ENCODE data around the gene TFDP1.

TFDP1 gene

DNA sequence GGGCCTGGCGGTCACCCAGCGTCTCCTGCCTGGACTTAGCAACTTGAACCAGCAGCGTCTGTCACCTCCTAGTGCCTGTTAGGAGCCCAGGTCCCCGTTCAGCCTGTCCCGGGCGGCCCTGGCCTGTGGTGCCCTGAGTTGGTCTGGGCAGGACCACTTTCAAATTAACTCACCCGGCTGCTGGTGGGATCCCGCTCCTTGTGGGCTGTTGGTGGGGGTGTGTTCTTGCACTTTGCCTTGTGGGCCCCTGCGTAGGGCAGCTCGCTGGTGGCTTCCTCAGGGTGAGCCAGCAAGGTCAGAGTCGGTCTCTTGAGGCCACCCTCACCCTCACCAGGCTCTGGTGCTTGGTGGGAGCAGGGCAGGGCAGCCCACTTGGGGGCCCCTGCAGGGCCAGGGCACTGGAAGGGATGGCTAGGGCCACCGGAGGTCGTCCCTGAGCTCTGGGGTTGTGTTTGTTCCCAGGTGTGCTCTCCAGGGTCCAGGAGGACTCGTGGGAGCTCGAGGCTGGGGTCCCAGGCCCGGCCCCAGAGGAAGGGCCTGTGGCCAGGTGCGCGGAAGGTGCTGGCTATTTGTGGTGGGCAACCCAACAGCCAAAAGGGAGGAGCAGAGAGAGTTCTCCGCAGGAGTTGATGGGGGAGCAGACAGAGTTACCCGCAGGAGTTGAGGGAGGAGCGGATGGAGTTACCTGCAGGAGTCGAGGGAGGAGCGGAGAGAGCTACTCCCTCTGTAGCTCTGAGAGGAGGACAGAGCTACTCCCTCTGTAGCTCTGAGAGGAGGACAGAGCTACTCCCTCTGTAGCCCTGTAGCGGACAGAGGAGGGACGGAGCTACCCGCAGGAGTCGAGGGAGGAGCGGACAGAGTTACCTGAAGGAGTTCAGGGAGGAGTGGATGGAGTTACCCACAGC, 16.9 kb downstream of the TFDP1 start:
- no peak for DNase-seq

DNA sequence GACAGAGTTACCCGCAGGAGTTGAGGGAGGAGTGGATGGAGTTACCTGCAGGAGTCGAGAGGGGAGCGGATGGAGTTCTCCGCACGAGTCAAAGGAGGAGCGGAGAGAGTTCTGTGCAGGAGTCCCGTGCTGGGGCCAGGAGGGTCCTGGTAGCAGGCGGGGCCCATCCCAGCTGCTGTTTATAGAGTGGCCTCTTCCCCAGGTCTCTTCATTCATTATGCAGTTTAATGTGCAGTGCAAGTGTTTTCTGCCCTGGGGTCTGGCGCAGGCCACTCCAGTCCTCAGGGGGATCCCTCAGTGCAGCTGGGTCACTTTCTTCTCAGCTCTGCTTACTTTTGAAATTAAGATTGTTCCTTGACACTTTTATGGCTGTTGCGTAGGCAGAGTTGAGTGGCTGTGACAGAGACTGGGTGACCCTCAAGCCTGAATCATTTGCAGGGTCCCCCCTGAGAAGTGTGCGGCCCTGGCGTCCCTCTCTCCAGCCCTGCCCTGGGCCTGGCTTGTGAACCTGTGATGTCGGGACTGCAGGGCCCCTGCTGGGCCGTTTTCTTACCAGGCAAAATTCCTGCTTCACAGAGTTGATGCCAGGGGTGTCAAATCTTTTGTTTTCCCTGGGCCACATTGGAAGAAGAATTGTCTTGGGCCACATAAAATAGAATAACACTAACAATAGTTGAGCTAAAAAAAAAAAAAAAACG, 17.9 kb downstream of the TFDP1 start:
- DNase-seq = no peak

- no peak for DNase-seq
These were observed 18.7 kb downstream of the TFDP1 start for GRCh38 chr13:113603116-113603710.

DNA sequence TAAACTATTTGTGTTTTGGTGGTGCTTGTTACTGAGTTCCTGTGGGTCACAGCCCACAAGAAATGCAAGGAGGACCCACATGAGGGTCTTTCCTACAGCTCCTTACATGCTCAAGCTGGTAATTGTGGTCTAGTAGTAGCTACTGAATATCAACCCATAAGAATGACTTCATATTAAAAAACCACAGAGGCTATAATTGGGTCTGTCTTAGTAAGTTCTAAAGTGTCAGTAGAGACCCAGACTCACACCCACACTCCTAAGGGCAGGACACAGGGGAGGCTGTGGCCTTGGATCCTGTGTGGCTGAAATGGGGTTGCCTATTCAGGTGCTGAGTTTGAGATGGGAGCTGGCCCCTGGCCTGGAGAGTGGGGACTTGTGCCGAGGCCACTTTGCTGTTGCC, 19.6 kb downstream of the TFDP1 start:
- no peak for DNase-seq

DNA sequence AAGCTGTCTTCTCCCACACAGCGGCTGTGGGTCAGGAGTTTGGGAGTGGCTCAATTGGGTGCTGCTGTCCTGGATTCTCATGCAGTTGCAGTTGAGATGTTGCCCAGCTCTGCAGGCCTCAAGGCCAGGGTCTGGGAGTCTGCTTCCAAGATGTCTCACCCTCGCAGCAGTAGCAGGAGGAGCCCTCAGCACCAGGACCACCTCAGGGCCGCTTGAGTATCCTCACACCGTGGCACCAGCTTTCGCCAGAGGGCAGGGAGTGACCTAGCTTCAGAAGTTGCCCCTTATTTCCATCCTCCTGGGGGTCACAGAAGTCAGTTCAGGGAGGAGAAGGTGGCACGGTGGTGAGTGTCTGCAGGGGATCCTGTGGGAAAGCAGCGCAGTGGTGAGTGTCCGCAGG, 20.9 kb downstream of the TFDP1 start:
- no peak for DNase-seq

DNA sequence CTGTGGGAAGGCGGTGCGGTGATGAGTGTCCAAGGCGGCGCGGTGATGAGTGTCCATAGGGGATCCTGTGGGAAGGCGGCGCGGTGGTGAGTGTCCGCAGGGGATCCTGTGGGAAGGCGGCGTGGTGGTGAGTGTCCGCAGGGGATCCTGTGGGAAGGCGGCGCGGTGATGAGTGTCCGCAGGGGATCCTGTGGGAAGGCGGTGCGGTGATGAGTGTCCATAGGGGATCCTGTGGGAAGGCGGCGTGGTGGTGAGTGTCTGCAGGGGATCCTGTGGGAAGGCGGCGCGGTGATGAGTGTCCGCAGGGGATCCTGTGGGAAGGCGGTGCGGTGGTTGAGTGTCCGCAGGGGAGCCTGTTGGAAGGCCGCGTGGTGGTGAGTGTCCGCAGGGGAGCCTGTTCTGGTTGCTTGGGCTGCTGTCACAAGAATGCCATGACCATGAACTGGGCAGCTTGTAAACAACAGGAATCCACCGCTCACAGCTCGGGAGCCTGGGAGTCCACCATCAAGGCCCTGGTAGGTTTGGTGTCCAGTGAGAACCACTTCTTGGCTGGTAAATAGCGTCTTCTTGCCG, 21.4 kb downstream of the TFDP1 start:
- DNase-seq = no peak

- DNase-seq = no peak
These were observed 22.7 kb downstream of the TFDP1 start for GRCh38 chr13:113607056-113607888.

DNA sequence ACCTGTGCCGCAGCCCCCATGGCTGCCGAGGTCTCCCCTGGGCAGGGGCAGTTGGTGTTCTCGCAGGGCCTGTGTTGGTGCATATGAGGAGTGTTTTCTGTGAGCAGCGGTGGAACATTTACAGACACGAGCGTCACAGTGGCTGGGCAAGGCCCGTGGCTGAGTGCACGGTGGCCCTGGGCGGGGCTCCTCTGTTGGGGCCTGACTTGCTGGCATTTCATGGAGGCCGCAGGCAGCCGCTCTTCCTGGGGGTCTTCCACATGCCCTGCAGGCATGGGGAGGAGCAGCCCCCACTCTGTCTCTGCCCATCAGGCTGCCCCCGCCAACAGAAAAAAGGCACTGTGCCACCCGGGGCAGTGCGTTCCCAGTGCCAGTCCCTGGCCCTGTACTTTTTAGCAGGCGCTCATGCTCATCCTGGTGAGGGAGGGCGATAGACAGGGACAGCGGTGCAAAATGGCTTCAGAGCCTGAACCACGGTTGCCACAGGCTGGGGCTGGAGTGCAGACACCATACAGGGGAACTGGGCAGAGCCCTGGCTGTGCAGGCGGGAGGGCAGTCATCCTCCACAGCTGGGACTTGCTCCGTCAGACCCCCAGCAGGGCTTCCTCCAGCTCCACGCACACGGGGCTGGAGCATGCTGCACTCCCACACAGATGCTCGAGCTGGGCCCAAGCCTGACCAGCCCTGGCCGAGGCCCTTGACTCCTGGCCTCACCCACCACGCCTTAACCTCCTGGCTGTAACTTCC, 23.5 kb downstream of the TFDP1 start:
- no peak for DNase-seq

DNA sequence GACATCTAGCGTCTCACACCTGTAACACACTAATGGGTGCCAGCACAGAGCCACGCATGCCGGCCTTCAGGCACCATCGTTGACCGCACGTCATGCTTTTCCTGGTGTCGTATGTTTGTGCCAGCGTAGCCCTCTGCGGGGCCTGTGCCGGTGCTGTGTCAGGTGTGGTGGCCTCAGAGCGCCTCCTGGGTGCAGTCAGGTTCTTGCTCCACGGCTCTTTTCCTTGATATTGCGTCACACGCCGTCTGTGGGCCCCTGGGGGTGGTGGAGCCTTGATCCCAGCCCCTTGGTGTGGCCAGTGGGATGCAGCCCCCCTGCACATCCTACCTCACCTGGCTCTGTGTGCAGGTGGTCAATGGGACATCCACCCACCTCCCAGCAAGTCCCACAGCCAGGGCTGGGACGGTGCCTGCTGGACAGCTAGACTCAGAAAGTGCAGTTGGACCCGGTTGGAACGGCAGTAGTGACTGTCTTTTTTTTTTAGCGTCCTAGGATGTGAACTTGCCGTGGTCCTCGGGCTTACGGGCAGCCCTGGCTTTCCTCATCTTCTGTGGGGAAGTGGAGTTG, 24.5 kb downstream of the TFDP1 start:
- no peak for DNase-seq

DNA sequence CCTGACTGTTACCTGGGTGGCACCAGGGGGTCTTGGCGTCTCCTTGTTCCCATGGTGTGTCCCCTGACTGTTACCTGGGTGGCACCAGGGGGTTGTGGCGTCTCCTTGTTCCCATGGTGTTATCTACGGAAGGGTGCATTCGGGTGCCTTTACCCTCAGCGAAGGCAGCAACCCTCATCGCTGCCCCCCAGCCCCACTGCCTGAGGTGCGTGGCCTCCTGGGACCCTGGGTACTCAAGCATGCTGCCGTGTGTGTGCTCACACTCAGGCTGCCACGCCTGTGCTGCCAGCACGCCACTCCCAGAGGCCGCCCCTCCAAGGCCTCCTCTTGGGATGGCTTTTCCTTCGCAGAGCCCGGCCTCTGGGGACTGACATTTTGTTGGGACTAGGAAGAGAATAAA, 25.1 kb downstream of the TFDP1 start:
- DNase-seq = no peak

GRCh38 chr13:113610266-113610665, 25.7 kb downstream of the TFDP1 start:
- no peak for DNase-seq

GRCh38 chr13:113611996-113612395, 27.4 kb downstream of the TFDP1 start:
- DNase-seq = no peak

GRCh38 chr13:113612607-113613006, 28.1 kb downstream of the TFDP1 start:
- DNase-seq = no peak

- no peak for DNase-seq
These were observed 29.3 kb downstream of the TFDP1 start for GRCh38 chr13:113613789-113614379.

- DNase-seq = no peak
These were observed 31.8 kb downstream of the TFDP1 start for GRCh38 chr13:113616281-113616906.

DNA sequence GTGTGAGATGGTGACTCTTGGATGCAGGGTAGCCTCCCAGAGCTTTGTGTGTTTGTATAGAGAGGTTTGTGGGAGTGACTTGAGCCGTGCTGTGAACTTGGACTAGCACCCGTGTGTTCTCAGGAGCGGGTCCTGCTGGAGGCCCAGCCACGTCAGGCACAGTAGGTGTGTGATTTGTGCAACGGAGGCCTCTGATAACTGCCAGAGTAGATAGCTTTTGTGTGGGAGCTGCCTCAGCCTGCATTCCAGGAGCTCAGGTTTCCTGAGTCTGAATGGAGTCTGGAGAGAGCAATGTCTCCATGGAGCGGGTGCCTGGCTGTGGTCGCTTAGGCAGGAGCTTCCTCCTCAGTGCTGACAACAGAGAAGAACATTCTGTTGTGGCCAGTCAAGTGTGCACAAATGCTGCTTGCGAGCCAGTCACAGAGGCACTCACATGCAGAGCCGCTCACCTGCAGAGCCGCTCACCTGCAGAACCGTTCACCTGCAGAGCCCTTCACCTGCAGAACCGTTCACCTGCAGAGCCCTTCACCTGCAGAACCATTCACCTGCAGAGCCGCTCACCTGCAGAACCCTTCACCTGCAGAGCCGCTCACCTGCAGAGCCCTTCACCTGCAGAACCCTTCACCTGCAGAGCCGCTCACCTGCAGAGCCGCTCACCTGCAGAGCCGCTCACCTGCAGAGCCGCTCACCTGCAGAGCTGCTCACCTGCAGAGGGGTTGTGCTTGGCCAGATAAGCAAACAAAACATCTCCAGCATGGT, 32.6 kb downstream of the TFDP1 start:
- DNase-seq = no peak

GRCh38 chr13:113617961-113618360, 33.4 kb downstream of the TFDP1 start:
- DNase-seq = no peak

GRCh38 chr13:113618455-113618854, 33.9 kb downstream of the TFDP1 start:
- DNase-seq = no peak

- DNase-seq = no peak
These were observed 35.7 kb downstream of the TFDP1 start for GRCh38 chr13:113620036-113620796.

All from fibroblast of skin of right quadriceps (primary cell).